NCI-H2227 treated with DMSO at 0.1 percent for 48 hours (cell line): ENCODE data around the gene KDM6A.
A peak's percentile ranks its signal among the peaks of the same experiment; 100 is the strongest.
"Not testable (repeated sequence)": the region's sequence is repeated elsewhere in the genome, so short reads cannot be mapped to it uniquely, and the experiment has no call there.

Experiments used
- DNase-seq: peaks from one replicate; lab custom pipeline; 2025; lab: John Stamatoyannopoulos, UW

The KDM6A gene

DNA sequence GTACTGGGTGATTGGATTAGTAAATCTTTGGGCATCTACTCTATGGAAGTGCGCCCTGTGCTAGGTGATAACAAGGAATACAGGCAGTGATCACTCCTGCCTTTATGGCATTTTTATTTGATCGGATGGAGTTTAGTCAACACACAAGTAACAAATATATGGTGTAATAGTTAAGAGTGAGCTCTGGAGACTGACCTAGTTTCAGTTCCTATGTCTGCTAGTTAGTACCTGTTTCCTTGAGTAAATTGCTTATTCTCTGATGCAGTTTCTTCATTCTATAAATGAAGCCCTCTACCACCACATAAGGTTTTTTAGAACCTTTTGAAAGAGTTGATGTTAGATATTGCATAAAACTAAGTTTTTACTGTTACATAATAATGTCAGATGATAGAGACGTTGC is 134.6 kb downstream of the KDM6A start:
- no peak for DNase-seq

- DNase-seq: no peak
Measured at GRCh38 chrX:45009371-45010000, 136.5 kb downstream of the KDM6A start.

DNA sequence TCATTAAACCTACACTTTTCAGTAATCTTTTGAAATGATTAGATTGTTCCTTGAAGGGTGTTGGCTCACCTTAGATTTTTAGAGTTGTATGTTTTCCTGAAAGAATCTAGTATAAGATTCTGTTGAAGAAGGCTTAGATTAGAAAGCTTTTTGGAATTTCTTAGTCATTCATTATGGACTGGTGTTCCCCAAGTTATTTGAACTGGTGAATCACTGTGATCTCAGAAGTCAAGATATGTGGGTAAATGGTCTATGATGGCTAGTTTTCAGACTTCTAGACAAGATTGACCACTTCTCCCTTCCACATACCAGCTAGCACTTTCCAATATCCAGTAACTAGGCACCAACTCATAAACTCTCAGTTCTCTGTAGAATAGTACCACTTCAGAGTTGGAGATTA is 138.1 kb downstream of the KDM6A start:
- no peak for DNase-seq

- no peak for DNase-seq
Measured at GRCh38 chrX:45011597-45011996, 138.6 kb downstream of the KDM6A start.

GRCh38 chrX:45017946-45018345 is 145.0 kb downstream of the KDM6A start:
- DNase-seq: no peak

- no peak for DNase-seq
Measured at GRCh38 chrX:45022150-45022549, 149.2 kb downstream of the KDM6A start.

GRCh38 chrX:45024501-45024900 is 151.5 kb downstream of the KDM6A start:
- no peak for DNase-seq

DNA sequence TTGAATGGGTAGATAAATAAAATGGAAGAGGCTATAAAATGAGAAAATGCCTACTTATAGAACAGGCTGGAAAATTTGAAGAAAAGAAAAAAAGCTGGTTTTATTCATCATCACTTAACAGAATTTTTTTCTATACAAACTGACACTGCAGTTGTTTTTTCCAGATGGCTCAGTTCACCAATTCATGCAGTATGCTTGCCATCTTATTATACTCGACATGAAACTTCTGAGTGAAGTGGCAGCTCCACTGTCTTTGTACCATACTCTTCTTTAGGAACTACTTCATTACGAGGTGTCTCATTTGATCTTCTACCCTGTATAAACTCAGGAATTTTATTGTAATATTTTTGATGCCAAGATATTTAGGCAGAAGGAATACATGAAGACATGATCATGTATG is 153.0 kb downstream of the KDM6A start:
- DNase-seq: no peak

DNA sequence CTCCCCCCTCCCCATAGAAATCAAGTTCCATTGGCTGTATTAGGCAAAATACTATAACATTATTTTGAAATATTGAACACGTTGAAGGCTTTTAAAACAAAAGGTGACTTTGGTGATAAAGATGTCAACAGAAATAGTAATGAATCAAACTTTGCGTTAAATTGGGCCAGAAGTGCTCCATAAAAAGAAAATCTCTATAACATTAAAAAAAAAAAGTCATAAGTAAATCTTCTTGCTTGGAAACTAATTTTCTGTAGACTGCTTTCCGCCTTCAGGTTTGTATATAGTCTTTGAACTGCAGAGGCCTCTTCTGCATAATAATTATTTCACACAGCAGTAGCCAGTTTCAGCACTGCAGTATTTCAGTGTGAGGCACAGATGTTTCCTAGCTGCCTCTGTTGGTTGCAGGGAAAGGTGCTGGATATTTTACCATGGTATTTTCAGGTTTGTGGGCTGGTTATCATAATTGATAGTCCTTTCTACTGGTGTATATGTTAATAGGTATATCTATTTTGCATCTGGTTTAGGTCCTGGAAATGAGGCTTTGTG is 158.9 kb downstream of the KDM6A start:
- no peak for DNase-seq

DNA sequence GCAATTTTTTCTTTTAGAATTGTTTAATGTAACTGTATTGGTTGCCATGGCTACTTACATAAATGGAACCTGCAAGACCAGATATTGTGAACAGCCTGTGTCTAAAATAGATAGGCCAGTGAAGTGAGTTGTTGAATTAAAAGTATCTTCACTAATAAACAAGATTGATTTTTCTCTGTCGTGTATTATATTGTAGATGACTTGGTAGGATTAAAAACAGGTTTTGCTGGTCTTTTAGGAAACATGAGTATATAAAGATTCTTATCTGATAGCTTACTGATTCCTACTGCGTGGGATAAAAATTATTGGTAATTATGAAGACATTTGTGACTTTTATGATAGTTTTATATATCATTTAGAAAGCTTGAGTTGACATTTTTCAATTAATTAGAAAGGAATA is 162.1 kb downstream of the KDM6A start:
- DNase-seq: no peak

DNA sequence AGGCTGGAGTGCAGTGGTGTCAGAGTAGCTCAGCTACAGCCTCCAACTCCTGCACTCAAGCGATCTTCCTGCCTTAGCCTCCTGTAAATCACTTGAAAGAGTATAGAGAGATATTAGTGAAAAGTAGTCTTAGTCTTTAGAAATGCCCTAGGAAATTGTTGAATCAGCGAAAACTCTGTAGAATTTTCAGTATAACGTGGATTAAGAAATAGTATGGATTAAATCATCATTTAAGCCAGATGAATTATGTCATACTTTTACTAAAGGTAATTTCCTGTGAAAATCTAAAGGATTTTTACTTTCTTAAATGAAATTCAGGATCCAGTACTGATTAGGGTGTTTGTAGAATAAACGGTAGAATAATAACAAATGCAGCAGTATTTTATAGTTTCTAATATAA is 163.2 kb downstream of the KDM6A start:
- no peak for DNase-seq

GRCh38 chrX:45040137-45040536 is 167.1 kb downstream of the KDM6A start:
- not testable (repeated sequence) for DNase-seq

GRCh38 chrX:45046417-45046816 is 173.4 kb downstream of the KDM6A start:
- no peak for DNase-seq

- DNase-seq: no peak
Measured at GRCh38 chrX:45050558-45050957, 177.6 kb downstream of the KDM6A start.

DNA sequence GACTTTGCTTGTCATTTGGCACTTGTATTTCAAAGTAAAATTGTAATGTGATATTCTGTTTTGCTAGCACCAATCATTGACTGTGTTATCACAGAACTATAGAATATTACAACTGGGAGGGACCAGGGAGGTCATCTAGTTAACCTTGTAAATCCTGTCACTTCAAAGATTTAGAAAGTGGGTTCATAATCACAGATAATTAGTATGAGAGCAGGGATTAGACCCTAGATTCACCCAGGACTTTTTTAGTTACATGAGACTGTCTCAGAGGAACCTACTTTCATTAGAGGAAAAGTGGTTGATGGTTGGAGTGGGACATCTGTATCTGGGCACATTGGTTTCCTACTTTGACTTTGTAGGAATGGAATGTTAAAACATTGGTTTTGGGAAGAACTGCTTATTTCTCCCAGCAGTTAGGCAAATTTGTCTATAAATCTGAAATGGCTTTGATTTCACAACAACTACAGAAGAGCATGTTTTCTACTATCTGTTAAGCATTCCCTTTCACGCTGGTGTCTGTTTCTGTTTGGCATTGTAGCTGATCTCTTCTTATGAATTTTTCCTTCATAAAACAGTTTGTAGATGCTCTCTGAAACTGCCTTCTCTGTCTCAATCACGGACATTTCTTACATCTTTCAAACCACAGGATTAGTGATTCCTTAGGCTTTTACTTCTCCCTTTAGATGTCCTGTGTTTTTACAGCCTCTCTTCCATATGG is 183.6 kb downstream of the KDM6A start:
- no peak for DNase-seq

- DNase-seq: not testable (repeated sequence)
Measured at GRCh38 chrX:45059906-45060305, 186.9 kb downstream of the KDM6A start.

GRCh38 chrX:45063319-45064095 is 190.5 kb downstream of the KDM6A start:
- no peak for DNase-seq

GRCh38 chrX:45068569-45068968 is 195.6 kb downstream of the KDM6A start:
- no peak for DNase-seq

GRCh38 chrX:45070116-45071007 is 197.4 kb downstream of the KDM6A start:
- DNase-seq: peak; percentile 53

- not testable (repeated sequence) for DNase-seq
Measured at GRCh38 chrX:45073011-45073410, 200.0 kb downstream of the KDM6A start.

DNA sequence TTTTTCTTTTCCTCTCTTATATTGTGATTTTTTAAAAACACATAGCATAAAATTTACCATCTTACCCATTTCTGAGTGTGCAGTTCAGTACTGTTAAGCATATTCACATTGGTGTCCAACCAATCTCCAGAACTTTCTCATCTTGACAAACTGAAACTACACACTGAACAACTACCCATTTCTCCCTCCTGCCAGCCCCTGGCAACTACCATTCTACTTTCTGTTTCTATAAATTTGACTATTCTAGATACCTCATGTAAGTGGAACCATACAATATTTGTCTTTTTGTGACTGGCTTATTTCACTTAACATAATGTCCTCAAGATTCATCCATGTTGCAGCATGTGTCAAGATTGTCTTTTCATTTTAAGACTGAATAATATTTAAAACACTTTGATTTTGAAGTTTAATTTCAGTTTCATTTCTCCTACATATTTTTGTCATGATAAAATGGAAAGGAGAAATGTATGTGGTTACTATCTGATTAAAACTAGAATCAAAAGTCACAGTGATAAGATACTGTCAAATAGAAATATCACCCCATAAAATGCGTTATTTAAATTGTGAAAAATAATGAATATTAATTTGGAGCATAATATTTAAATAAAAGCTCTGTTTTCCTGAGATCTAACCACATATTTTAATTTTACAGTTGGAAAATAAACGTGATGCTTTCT is 204.9 kb downstream of the KDM6A start:
- no peak for DNase-seq
